HEK293T (cell line): ENCODE measurements around the gene PLEKHH1.

ENCODE experiments used
- ARNT ChIP-seq: fragments of 450-650 bp; IDR thresholded peaks from 2 replicates; pipeline ENCODE4 v1.6.1; 2017; ENCODE audit warnings: mild to moderate bottlenecking
- BHLHE40 ChIP-seq: fragments of 450-650 bp; IDR thresholded peaks from 2 replicates; pipeline ENCODE4 v1.6.1; 2016; ENCODE audit warnings: mild to moderate bottlenecking, moderate library complexity, borderline replicate concordance
- ELF4 ChIP-seq: fragments of 450-650 bp; IDR thresholded peaks from 2 replicates; pipeline ENCODE4 v1.6.1; 2017; ENCODE audit warnings: antibody characterized with exemption
- FOXA1 ChIP-seq: fragments of 450-650 bp; IDR thresholded peaks from 2 replicates; pipeline ENCODE4 v1.6.1; 2016; ENCODE audit warnings: mild to moderate bottlenecking
- FOXK2 ChIP-seq: fragments of 450-650 bp; IDR thresholded peaks from 2 replicates; pipeline ENCODE4 v1.6.1; 2016; ENCODE audit warnings: mild to moderate bottlenecking
- FOXM1 ChIP-seq: fragments of 450-650 bp; IDR thresholded peaks from 2 replicates; pipeline ENCODE4 v1.6.1; 2017; ENCODE audit warnings: mild to moderate bottlenecking, borderline replicate concordance
- HDGF ChIP-seq: fragments of 450-650 bp; IDR thresholded peaks from 2 replicates; pipeline ENCODE4 v1.6.1; 2017; ENCODE audit warnings: antibody characterized with exemption, borderline replicate concordance
- L3MBTL2 ChIP-seq: fragments of 450-650 bp; conservative IDR thresholded peaks from 2 replicates; pipeline ENCODE4 v1.6.1; 2016; ENCODE audit warnings: mild to moderate bottlenecking
- LEF1 ChIP-seq: fragments of 450-650 bp; IDR thresholded peaks from 2 replicates; pipeline ENCODE4 v1.6.1; 2017; ENCODE audit warnings: mild to moderate bottlenecking, borderline replicate concordance
- NFRKB ChIP-seq: fragments of 450-650 bp; IDR thresholded peaks from 2 replicates; pipeline ENCODE4 v1.6.1; 2016; ENCODE audit warnings: mild to moderate bottlenecking, moderate library complexity
- SP1 ChIP-seq: fragments of 450-650 bp; IDR thresholded peaks from 2 replicates; pipeline ENCODE4 v1.6.1; 2017
- SUZ12 ChIP-seq: fragments of 450-650 bp; IDR thresholded peaks from 2 replicates; pipeline ENCODE4 v1.6.1; 2016; ENCODE audit warnings: mild to moderate bottlenecking
- TARDBP ChIP-seq: fragments of 450-650 bp; IDR thresholded peaks from 2 replicates; pipeline ENCODE4 v1.6.1; 2016
- ZNF384 ChIP-seq: fragments of 450-650 bp; IDR thresholded peaks from 2 replicates; pipeline ENCODE4 v1.6.1; 2016

- no peak for TF ChIP-seq FOXA1
- TF ChIP-seq NFRKB = no peak
- TF ChIP-seq SP1 = no peak
- TF ChIP-seq ARNT = no peak
- no peak for TF ChIP-seq SUZ12
- TF ChIP-seq BHLHE40 = no peak
- TF ChIP-seq FOXM1 = no peak
- TF ChIP-seq LEF1 = no peak
- TF ChIP-seq ZNF384 = no peak
- no peak for TF ChIP-seq ELF4
- no peak for TF ChIP-seq HDGF
- no peak for TF ChIP-seq TARDBP
- TF ChIP-seq FOXK2 = no peak
- TF ChIP-seq L3MBTL2 = no peak
Measured at GRCh38 chr14:67577181-67577808, 44.2 kb downstream of the PLEKHH1 start.
